T-helper 1 cell (primary cell): Measurements from ENCODE around the gene SLC35E4.
"Not testable (repeated sequence)": the region's sequence is repeated elsewhere in the genome, so short reads cannot be mapped to it uniquely, and the experiment has no call there.

ENCODE experiments used
- DNase-seq, 5 donors: peaks; one replicate each; pipeline ENCODE4 v3.0.0-alpha.2; 2012 to 2020

The SLC35E4 gene

GRCh38 chr22:30612789-30613188 is 22.8 kb upstream of the SLC35E4 start:
- DNase-seq: no peak

- DNase-seq: no peak
Observed at GRCh38 chr22:30614268-30614667, 21.3 kb upstream of the SLC35E4 start.

DNA sequence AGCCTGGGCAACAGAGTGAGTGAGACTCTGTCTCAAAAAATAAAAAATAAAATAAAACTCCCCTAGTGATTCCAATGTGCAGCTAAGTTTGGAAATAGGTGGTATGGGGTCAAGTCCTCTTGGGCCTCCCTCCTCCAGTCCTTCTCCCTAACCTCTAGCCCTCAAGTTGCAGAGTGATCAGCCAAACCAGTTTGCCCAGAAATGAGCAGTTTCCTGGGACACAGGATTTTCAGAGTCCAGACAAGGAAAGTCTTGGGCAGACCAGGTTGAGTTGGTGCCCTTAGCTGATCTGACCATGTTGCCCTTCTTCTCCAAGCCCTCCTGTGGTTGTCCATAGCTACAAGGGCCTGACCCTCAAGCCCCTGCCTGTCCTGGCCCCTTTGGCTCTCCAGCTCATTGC is 20.7 kb upstream of the SLC35E4 start:
- no peak for DNase-seq

- DNase-seq: no peak
Observed at GRCh38 chr22:30615543-30615954, 20.0 kb upstream of the SLC35E4 start.

DNA sequence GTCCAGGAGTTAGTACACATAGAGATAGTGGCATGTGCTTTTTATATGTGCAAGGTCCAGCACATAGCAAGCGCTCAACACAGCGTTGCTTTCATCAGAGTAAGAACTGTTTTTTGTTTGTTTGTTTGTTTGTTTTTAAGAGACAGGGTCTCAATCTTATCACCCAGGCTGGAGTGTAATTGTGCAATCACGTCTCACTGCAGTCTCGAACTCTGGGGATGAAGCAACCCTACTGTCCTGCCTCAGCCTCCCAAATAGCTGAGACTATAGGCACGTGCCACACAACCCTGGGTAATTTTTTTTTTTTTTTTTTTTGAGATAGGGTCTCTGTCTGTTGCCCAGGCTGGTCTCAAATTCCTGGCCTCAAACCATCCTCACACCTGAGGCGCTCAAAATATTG is 17.8 kb upstream of the SLC35E4 start:
- no peak for DNase-seq

- DNase-seq: not testable (repeated sequence)
Observed at GRCh38 chr22:30619909-30620308, 15.7 kb upstream of the SLC35E4 start.

GRCh38 chr22:30626413-30626812 is 9.2 kb upstream of the SLC35E4 start:
- DNase-seq: no peak

DNA sequence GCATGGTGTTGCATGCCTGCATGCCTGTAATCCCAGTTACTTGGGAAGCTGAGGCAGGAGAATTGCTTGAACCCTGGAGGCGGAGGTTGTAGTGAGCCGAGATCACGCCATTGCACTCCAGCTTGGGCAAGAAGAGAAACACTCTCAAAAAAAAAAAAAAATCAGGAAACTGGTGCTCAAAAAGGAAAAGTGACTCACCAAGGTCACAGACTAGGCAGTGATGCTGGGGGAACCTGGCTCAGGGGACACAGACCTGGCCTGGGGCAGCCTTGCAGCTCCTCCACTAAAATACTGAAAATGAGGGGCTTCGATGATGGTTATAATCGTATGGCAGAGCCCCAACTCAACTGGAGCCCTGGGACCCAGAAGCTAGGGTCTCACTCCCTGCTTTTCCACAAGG is 8.1 kb upstream of the SLC35E4 start:
- no peak for DNase-seq

DNA sequence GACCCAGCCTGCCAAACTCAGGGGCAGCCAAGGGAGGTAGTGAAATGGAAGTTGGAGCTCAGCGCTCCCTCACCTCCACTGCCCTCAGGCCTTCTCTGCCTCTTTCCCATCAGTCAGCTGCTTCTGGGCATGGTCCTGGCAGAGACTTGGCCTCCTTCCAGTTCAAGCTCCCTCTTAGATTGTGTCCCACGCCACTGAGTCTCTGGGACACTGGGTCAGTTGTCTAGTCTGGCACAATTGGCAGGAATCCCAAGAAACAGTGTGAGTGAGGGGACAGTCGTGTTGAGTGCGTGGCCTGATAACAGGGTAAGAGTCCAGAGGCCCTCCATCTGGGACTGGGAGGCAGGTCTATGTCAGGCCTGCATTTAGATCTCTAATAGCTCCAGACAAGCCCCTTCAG is 7.1 kb upstream of the SLC35E4 start:
- DNase-seq: no peak

GRCh38 chr22:30631469-30631868 is 4.1 kb upstream of the SLC35E4 start:
- DNase-seq: not testable (repeated sequence)

- DNase-seq: peak; percentile 75 to 89 (median 85)
Observed at GRCh38 chr22:30634471-30635233, 929 bp upstream of the SLC35E4 start.

- peak in 2 of 5 donors; percentile 10 to 28 for DNase-seq
Observed at GRCh38 chr22:30636226-30637077, 871 bp downstream of the SLC35E4 start.

DNA sequence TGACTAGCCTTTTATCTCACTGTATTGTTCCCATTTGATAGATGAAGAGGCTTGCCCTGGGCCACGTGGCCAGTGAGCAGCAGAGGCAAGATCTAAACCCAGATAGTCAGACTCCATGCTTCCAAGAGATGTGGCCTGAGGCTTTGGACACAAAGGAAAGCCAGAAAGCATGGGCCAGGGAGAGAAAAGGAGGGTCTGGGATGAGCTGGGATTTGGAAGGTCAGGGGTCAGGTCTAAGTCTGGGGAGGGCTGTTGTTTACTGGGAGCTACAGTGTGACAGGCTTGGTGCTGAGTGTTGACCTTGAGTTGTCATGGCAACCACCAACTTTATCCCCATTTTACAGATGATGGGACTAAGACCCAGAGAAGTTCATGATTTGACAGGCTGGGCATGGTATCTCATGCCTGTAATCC is 2.1 kb downstream of the SLC35E4 start:
- no peak for DNase-seq

DNA sequence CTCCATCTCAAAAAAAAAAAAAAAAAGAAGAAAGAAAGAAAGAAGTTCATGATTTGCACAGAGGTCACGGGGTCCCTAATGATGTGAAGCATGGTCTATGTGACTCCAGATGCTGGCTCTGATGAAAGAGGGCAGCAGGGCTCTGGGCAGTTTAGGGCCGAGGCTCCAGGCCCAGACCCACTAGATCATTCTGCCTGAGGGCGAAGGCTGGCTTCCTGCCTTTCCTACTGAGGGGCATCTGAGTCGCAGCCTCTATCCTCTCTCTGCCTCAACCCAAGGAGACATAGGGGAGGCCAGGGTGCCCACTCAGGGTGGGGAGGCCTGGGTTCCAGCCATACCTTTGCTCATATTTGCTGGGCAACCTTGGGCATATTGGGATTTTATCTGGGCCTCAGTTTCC is 4.8 kb downstream of the SLC35E4 start:
- no peak for DNase-seq

- DNase-seq: no peak
Observed at GRCh38 chr22:30640839-30641430, 5.4 kb downstream of the SLC35E4 start.

DNA sequence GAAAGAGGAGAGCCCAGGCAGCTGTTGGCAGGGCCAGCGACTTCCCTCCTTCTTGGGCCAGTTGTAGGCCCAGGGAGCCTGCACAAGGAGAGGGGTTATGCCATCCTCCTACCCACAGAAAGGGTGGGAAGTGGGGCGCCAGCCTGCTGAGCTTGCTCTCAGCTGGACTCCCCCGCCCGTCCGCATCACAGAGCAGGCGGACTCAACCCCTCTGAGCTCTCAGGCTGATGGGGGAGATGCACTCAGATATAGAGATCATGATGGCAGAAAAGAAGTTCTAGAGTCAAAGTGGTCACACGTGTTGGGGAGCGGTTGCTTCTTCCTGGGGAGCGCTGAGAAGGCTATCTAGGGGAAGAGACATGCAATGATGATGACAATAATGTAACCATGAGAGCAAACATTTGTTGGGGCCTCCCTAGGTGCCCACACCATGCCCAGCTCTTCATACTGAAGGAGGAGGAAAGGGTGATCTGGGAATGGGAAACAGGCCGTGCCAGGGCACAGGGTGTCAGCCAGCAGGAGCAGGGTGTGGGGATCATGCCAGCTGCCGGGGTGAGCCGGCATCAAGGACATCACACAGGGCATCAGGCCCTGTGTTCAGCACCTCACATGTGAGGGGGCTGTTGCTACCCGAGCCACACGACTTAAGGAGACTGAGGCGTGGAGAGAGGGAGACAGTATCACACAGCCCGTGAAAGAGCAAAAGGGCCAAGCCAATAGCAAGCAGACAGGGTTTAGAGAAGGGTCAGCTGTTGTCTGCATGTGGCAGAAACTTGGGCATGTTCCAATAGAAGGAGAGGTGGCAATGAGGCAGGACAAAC is 7.7 kb downstream of the SLC35E4 start:
- no peak for DNase-seq

GRCh38 chr22:30646518-30647160 is 11.1 kb downstream of the SLC35E4 start:
- DNase-seq: no peak

DNA sequence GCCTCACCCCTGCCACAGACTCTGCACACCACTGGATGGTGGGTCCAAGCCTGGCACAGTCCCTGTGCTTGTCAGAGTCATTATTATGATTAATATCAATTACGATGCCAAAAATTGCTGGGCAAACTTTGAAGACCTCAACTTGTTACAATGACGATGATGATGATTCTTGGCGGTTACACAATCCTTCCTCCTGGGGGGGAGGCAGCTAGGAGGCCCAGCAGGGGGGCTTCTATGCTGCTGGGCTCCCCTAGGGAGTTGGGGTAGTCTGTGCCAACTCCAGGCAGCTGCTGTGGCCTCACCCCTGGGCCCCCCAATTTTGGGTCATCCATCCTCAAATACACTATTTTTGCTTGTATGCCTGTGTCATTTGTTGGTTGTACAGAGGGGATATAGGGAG is 12.0 kb downstream of the SLC35E4 start:
- DNase-seq: no peak

GRCh38 chr22:30648825-30649224 is 13.2 kb downstream of the SLC35E4 start:
- no peak for DNase-seq

DNA sequence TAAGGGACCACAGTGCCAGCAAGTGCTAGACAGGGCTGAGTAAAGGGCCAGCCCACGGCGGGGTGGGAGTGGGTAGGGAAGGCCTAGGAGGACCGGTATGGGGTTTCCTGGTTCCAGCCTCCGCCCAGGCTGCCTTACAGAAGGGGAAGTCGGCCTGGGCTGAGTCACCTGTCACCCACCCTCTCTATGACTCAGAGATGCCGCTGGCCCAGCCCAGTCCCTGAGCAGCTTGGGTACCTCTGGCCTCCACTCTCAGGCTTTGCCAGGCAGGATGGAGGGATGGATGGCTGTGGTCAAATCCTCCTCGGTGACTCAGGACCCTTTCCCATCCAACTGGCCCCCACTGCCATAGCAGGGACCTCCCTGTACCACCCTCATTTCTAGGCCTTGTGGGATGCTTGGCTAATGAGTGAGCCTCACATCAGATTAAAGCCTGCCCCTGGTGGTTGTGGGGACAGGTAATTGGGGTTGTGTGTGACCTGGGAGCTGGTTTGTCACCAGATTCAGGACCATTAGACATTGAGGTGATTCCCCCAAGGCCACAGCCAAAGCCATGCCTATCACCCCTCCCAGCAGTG is 13.9 kb downstream of the SLC35E4 start:
- peak in 4 of 5 donors; percentile 19 to 83 (median 34) for DNase-seq

GRCh38 chr22:30650508-30651116 is 15.0 kb downstream of the SLC35E4 start:
- no peak for DNase-seq
